Measurements from ENCODE around the gene MBD4. TPM values are rescaled to one million over a fixed set of nuclear protein-coding genes. Genes with fewer than 3 reads are reported as not detected.
"Not testable (repeated sequence)": the region's sequence is repeated elsewhere in the genome, so short reads cannot be mapped to it uniquely, and the experiment has no call there.

Gene MBD4
- total RNA-seq, 1 experiment from 2014 or later, result 37.5 TPM

- DNase-seq (ENCODE audit: low read depth), result no peak
These were observed 30.2 kb downstream of the MBD4 start for GRCh38 chr3:129409541-129409940.

GRCh38 chr3:129404610-129405009 lies 35.1 kb downstream of the MBD4 start:
- no peak for DNase-seq (ENCODE audit: low read depth)

- DNase-seq (ENCODE audit: low read depth), result no peak
These were observed 35.6 kb downstream of the MBD4 start for GRCh38 chr3:129404130-129404529.

- DNase-seq (ENCODE audit: low read depth), result no peak
These were observed 36.3 kb downstream of the MBD4 start for GRCh38 chr3:129403450-129403849.

GRCh38 chr3:129402616-129403015 lies 37.1 kb downstream of the MBD4 start:
- DNase-seq (ENCODE audit: low read depth), result no peak

- no peak for DNase-seq (ENCODE audit: low read depth)
These were observed 37.5 kb downstream of the MBD4 start for GRCh38 chr3:129402210-129402609.

GRCh38 chr3:129399895-129400357 lies 39.8 kb downstream of the MBD4 start:
- no peak for DNase-seq (ENCODE audit: low read depth)

GRCh38 chr3:129399145-129399894 lies 40.4 kb downstream of the MBD4 start:
- peak; percentile 97 for DNase-seq (ENCODE audit: low read depth)

GRCh38 chr3:129398803-129399144 lies 41.0 kb downstream of the MBD4 start:
- peak; percentile 35 for DNase-seq (ENCODE audit: low read depth)

GRCh38 chr3:129393760-129394564 lies 45.8 kb downstream of the MBD4 start:
- not testable (repeated sequence) for DNase-seq (ENCODE audit: low read depth)

GRCh38 chr3:129393271-129393670 lies 46.5 kb downstream of the MBD4 start:
- no peak for DNase-seq (ENCODE audit: low read depth)

GRCh38 chr3:129392106-129392887 lies 47.5 kb downstream of the MBD4 start:
- not testable (repeated sequence) for DNase-seq (ENCODE audit: low read depth)

GRCh38 chr3:129391583-129391982 lies 48.2 kb downstream of the MBD4 start:
- DNase-seq (ENCODE audit: low read depth), result not testable (repeated sequence)

- DNase-seq (ENCODE audit: low read depth), result no peak
These were observed 50.2 kb downstream of the MBD4 start for GRCh38 chr3:129389572-129389937.

- DNase-seq (ENCODE audit: low read depth), result peak; percentile 81
These were observed 50.8 kb downstream of the MBD4 start for GRCh38 chr3:129388791-129389571.

GRCh38 chr3:129387487-129387886 lies 52.3 kb downstream of the MBD4 start:
- DNase-seq (ENCODE audit: low read depth), result no peak

- DNase-seq (ENCODE audit: low read depth), result no peak
These were observed 52.8 kb downstream of the MBD4 start for GRCh38 chr3:129386984-129387383.

GRCh38 chr3:129385507-129385906 lies 54.2 kb downstream of the MBD4 start:
- DNase-seq (ENCODE audit: low read depth), result peak; percentile 74

GRCh38 chr3:129384594-129385323 lies 55.0 kb downstream of the MBD4 start:
- no peak for DNase-seq (ENCODE audit: low read depth)

GRCh38 chr3:129384103-129384502 lies 55.6 kb downstream of the MBD4 start:
- not testable (repeated sequence) for DNase-seq (ENCODE audit: low read depth)

Data from RPMI7951 (cell line).